RCC 7860 (cell line): ENCODE data around the gene NR6A1.

Experiments used
- DNase-seq: peaks from one replicate; pipeline ENCODE4 v3.0.0-alpha.2; 2015; ENCODE audit warnings: low spot score
- FAIRE-seq: peaks from 2 replicates; lab custom pipeline; 2012; peaks lifted over from hg19 to GRCh38; lab: Jason Lieb, UNC

Gene NR6A1

DNA sequence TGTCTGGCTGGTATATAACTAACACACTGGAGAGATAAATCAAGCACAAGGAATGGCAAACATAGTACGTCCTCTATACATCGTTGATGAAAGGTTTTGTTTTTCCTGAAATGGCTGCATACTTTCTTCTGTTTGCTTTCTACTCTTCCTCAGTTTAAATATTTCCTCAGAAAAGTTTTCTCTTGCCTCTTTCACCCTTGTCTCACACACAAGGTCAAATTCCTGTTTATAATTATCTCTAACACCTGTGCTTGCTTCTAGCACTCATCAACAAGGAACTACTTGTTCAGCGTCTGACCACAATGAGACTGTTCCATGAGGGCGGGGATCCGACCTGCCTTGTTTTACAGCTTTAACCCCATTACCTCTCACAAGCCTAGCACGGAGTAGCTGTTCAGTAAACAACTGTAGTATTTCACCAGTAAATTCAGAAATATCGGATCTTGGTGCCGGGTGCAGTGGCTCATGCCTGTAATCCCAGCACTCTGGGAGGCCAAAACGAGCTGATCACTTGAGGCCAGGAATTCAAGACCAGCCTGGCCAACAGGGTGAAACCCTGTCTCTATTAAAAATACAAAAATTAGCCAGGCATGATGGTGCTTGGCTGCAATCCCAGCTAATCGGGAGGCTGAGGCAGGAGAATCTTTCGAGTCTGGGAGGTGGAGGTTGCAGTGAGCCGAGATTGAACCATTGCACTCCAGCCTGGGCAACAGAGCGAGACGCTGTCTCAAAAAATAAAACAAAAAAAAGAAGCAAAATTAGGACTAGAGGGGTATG, 37.0 kb downstream of the NR6A1 start:
- FAIRE-seq = no peak
- no peak for DNase-seq

DNA sequence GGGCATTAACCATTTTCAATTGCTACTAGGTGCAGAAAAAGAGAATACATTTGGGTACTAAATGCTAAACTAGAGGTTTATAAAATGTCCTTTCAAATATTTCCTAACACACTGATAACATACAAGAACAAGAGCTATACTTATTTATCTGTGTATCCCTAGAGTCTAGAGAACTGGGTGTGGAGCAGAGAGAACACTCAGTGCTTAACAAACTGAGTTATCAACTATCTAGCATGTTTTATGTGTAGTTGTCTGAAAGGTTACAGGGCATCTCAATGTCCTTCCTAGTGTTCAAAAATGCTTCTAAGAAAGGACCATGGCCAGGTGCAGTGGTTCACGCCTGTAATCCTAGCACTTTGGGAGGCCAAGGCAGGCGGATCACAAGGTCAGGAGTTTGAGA, 40.3 kb downstream of the NR6A1 start:
- DNase-seq (no peak), FAIRE-seq (no peak)

DNA sequence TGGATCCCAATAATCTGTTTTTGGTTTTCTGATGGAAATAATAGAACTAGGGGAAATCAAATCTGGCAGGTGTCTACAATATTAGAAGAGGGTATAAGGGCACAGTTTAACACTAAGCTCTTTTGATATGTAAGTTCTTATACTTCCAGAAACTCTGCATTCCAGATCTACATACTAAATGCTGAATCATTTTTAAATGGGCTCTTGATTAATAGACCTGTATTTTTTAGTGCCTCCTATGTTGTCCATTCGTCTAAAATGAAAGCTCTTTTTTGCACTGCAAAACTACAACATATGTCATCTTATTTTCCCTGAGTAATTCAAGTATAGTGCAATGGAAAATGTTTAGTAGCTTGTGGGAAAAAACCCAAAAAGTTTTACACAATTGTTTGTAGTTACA, 44.2 kb downstream of the NR6A1 start:
- FAIRE-seq (no peak), DNase-seq (no peak)

DNA sequence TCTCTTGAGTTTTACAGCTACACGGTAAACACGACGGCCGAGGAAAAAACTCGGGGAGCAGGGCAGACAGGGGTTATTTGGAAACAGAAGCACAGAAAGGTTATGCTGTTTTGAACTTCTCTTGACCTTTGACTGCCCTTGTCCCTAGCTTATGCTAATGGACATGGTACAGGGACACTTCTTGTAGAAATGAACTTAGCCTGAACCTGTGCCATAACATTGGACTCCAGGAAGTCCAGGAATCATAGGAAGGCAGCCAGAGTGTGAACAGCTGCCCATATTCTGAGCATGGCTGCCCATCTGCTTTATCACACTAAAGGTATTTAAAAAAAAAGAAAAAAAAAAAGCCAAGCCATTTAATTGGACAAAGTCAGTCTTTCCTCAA, 46.1 kb downstream of the NR6A1 start:
- FAIRE-seq (no peak), DNase-seq (no peak)

DNA sequence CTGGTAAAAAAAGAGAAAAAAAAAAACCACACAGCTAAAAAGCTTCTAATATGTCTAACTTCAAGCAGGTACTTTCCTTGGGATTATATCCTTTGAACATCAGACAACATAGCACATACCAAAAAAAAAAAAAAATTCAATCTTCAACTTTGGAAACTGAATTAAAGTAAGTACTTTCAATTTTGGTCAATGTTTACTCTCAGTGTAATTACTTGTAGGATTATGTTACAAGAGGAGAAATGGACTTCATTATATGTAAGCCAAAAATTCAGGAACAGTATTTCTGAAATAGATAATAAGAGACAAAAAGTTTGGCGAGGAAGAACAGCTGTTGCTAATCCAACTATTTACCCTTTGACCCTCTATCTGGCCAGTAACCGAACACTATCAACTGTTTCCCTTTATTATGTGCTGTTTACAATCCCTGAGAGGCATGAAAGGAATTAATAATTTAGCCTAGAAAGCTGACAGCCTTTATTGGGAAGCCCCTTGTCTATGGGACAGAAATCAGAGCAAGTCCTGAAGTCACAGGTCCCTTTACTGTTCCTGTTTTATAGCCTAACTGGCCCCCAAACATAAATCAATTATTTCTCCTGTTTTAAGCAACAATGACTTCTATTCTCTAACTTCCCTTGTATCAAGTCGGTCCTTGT, 46.6 kb downstream of the NR6A1 start:
- no peak for FAIRE-seq
- no peak for DNase-seq

DNA sequence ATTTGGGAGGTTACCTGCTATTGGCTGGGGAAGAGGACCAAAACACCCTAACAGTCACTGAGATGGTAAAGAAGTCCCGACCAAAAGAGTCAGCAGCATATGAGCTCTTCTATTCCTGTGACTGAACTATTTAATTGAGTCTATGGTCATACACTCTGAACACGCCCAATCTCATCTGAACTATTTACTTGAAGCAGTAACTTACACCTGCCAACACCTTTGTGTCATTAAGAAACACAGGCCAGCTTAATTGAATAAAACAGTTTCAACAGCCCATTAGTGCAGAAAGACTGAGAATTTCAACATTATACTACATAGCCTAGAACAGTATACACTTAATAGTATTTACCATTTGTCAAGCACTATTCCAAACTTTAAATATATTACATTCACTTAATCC, 47.8 kb downstream of the NR6A1 start:
- FAIRE-seq (no peak), DNase-seq (no peak)

DNA sequence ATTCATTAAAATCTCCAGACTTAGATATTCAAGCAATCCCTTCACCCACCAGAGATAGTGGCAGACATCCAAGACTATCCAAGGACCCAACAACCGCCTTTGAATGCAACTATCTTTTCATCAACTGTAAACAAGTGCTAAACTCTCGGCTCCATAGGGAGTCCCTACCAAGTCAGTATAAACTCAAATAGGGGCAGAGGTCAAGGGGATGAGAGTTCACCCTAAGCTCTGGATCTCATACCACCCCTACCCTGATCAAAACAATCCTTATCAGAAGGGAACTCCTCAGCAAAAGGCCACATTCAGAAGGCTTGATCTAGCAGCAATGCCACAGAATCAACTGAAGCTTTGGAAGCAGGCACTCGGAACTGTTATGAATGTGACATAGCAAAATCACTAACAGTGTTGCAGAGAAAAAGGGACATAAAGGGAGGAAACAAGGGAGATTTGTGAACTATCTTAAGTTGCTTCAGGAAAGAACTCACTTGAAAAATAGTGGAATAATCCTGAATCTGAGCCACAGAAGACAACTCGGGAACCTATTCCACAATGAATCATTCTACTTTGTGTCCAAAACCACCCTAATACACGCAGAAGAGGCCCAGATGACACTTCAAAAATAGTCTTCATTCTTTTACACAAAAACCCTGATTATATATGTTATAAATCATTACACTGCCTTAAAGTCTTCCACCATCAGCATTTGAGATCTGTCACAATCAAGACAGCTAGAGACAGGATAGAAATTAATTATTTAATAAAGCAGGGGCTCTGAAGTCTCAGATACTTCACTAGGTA, 49.8 kb downstream of the NR6A1 start:
- no peak for DNase-seq
- no peak for FAIRE-seq

DNA sequence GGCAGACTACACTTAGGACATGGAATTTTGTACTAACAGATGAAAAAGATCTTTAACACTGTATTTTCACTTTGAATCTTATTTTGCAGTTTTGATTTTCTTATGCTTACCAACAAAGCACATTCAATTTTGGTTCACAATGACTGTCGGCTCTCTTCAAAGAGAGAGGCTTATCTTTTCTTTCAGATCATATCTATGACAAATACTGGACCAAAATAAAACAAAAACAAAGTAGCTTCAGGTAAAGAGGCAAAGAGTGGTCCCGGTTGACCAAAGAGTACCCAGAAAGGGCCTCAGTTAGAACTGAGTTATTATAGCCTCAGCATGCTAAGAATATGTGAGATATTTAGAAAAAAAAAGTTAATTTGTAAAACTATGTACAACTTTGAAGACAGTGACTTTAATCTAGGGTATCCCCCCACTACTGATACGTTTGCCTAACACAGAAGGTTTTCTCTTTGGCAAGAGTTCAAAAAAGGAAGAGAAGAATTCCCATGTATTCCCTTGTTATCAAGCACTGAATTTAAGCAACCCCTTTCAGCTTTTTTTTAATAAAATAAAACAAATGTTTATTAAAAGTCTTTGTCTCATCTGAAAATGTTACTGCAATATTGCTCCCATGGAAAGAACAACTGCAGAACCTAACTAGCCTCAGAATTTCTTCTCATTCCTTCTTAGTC, 50.5 kb downstream of the NR6A1 start:
- DNase-seq (no peak), FAIRE-seq (peak; percentile 67)

DNA sequence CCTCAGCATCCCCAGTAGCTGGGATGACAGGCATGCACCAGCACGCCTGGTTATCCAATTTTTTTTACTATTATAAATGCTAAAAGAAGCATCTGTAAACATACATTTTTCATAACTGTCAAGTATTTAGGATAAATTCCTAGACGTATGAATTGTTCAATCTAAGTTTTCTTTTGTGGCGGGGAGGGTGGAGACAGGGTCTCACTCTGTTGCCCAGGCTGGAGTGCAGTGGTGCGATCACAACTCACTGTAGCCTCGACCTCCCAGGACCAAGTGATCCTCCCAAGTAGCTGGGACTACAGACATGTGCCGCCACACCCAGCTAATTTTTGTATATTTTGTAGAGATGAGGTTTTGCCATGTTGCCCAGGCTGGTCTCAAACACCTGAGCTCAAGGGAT, 52.2 kb downstream of the NR6A1 start:
- DNase-seq = no peak
- no peak for FAIRE-seq

DNA sequence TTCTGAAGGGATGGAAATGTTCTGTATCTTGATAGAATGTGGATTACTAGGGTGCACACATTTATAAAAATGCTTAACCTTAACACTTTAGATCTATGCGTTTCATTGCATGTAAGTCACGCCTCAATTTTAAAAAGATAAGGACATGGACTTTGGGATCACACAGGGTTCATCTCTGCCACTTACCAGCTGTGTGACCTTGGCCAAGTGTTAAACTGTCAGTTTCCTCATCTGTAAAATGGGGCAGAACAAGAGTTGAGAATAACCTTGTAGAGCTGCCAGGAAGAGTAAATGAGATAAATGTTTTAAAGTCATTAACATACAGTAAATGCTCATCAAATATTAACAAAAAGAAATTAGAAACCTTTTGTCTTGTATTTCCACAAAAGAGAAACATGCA, 53.5 kb downstream of the NR6A1 start:
- no peak for FAIRE-seq
- no peak for DNase-seq

DNA sequence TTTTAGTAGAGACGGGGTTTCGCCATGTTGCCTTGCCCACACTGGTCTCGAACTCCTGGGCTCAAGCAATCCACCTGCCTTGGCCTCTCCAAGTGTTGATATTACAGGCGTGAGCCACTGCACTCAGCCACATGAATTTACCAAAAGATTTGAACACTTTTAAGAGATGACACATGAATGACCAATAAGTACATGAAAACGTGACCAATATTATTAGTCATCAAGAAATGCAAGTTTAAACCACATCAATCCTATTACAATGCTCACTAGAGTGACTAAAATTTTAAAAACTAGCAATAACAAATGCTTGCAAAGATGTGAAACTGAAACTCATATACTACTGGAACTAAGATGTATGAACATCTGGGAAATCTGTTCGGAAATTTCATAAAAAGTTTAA, 54.3 kb downstream of the NR6A1 start:
- FAIRE-seq (peak; percentile 48), DNase-seq (peak; percentile 54)

DNA sequence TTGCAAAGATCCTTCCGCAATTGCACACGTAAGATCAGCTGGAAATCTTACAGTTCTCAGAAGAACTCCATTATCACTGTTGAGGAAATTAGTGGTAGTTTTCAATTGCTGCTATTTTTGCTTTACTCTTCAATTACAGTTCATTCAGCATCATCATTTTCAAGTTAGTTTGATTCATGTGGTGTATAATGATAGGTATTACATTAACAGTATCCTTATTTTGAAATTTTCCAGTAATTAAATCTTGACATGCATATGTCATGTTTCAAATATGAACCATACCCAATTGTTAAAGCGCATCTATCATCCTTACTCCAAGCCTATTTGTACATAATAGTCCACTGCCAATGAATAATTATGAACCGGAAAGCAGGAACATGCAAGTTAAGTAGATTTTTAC, 60.3 kb downstream of the NR6A1 start:
- FAIRE-seq (no peak), DNase-seq (no peak)

DNA sequence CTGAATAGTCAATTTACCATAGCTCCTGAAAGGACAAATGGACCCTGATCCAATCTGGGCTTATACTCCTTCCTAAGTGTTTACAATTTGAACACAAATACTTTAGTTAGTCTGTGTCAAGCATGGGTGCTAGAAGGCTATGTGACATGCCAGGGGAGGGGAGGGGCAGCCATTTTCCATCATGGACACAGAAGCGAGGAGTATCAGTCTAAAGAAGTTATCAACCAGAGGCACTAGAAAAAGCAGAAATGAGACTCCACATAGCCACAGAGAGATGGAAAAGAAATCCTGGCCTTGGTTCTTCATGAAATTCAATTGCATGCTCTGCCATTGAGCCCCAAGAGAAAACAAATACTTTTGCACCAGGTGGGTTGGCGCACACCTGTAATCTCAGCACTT, 61.8 kb downstream of the NR6A1 start:
- no peak for FAIRE-seq

DNA sequence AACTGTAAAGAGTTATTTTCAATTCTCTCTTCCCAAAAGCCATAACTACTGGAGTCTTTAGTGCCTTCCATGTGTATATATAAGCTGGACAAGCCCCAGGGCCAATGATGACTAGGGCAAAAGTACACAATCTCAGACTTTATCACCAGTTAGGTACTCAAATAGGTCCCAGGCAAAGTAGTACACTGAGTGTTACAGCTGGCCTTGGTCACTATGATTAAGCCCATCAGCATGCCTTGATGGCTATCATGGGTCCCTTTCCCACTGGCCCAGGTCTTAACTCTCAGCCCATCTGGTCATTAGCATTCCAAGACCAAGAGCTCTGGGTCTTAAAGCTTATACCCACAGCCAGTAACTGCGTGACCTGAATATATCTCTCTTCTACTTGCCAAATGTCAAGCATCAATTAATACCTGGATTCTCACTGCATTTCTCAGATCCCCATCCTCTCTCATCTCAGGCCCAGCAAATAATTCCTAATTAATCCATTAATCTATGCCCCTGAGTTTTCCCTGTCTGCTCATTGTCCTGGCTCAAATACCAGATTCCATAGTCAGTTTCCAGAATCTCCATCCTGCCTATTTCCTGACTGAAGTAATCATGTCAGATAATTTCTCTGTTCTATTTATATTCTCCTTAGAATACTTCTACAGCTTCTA, 62.3 kb downstream of the NR6A1 start:
- peak; percentile 78 for FAIRE-seq
- DNase-seq = peak; percentile 79

More for the DNA sequence above, 61.8 kb downstream of the NR6A1 start:
- no peak for DNase-seq

DNA sequence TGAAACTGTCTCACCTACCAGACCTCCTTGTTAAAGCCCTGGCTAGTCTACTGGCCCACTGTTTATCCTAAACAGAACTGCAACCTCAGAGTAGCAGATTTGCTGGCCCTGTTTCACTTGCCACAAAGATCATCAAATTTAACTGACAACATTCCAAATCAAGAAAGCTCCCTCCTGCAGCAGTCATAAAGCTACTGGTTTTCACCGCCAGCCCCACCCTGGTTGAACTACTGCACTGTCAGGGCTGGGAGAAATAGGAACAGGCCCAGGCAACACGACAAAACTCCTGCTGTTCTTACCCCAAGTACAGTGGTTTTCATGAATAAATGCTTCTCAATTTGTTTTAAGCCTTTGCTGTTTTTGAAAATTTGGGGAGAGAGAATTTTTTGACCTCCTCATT, 63.0 kb downstream of the NR6A1 start:
- DNase-seq = no peak
- FAIRE-seq = no peak

DNA sequence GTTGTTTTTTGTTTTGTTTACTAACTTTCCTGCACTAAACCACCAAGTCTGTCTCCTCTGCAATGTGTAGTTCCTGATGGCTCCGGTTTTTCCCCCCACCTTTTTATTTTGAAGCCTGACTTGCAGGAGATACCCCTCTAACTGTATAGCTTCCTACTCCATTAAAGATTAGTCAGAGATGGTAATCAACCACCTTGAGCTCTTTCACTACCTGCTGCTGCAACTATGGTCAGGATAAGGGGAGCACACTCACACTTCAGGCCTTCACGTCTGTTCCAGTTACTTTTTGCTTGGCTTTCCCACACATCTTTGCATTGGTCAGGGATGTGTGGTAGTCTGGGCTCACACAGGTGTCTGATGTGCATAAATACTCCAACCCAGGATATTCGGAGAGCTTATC, 63.4 kb downstream of the NR6A1 start:
- DNase-seq (no peak), FAIRE-seq (no peak)

DNA sequence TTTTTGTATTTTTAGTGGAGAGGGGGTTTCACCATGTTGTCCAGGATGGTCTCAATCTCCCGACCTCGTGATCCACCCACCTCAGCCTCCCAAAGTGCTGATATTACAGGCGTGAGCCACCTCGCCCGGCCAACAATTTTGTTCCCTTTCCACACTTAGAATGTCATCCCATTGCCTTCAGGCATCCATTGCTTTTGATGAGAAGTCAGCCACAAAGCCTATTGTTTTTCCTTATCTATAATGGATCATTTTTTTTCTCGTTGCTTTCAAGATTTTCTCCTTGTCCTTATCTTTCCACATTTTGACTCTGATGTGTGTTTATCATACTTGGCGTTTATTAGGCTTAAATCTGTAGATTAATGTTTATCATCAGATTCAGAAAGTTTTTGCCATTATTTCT, 64.4 kb downstream of the NR6A1 start:
- no peak for FAIRE-seq
- DNase-seq = no peak

DNA sequence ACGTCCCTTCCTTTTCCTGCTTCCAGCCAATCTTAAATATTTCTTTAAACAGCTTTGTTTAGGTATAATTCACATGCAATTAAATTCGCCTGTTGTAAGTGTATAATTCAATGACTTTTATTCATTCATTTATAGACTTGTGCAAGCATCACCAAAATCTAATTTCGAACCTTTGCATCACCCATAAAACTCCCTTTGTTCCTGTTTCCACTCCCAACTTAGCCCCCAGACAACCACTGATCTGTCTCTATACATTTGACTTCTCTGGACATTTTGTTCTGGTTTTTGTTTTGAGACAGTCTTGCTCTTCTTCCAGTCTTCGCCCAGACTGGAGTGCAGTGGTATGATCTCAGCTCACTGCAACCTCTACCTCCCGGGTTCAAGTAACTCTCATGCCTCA, 71.5 kb downstream of the NR6A1 start:
- FAIRE-seq (no peak), DNase-seq (no peak)

DNA sequence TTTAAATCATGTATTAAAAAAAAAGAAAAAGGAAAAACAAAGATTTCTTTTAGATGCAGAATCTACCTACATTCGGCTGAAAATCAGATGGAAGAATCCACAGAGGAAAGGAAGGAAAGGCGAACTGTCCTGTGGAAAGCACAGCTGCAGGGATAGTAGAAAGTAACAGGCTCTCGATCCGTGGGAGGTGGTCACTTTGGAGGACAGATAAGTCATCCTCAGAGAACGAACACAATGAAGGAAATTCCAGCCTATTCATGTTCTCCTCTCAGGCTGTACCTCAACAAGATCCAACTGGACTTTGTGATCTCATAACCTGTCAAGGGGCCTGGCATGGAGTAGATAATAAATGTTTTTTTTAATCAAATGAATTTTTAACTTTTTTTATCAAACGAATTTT, 72.8 kb downstream of the NR6A1 start:
- DNase-seq = peak; percentile 89
- FAIRE-seq = peak; percentile 93

DNA sequence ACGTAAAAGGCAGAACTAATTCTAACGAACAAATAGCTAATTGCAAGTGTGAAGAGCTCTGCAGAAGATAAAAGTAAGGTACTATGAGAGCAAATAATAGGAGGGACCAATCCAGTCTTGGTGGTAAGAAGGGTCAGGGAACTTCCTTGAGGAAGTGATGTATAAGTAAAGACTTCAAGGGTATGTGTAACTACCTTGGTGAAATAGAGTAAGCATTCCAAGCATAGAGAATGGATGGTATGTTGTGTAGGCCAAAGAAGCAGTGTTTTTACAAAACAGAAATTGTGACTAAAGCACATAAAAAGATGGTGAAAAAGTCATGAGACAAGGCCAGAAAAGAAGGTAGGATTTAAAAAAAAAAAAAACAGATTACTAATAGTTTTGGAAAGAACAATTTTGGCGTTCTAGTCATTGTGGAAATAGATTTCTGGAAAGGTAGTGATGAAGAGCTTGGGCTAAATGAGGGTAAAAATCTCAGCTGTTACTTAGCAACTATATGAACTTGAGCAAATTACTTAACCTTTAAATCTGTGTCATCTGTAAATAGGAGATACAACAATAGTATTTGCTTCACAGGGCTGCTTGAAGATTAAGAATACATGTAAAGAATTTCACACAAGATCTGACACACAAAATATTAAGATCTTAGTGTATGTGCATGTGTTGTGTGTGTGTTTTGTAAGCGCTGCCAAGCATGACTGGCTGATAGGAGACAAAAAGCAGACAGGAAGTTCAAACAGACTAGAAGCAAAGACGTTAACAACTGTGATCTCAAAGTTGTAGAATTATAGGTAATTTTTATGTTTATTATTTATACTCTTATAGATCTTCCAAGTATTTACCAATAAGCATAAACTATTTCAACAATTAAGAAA, 73.5 kb downstream of the NR6A1 start:
- DNase-seq = peak; percentile 81

More for the DNA sequence above, 73.5 kb downstream of the NR6A1 start:
- no peak for FAIRE-seq
